HCT116 (cell line): ENCODE data around the gene LHX3.

Experiments used
- CEBPB ChIP-seq: IDR thresholded peaks from 2 replicates; pipeline ENCODE4 v1.6.1; 2012; ENCODE audit warnings: low read depth
- EZH2 ChIP-seq: fragments of 200-600 bp; sonication (generic); IDR thresholded peaks from 2 replicates; pipeline ENCODE4 v1.6.1; 2017; ENCODE audit warnings: antibody characterized with exemption, mixed run types
- JUND ChIP-seq: IDR thresholded peaks from 2 replicates; pipeline ENCODE4 v1.6.1; 2012
- POLR2A ChIP-seq: IDR thresholded peaks from 2 replicates; pipeline ENCODE4 v1.7.0; 2011; ENCODE audit warnings: borderline replicate concordance; ENCODE audit not compliant: insufficient read depth, insufficient read length; ENCODE audit errors: extremely low read depth
- POLR2AphosphoS5 ChIP-seq: IDR thresholded peaks from 2 replicates; pipeline ENCODE4 v1.6.1; 2011; ENCODE audit warnings: mild to moderate bottlenecking, low read depth, low read length, moderate library complexity
- RAD21 ChIP-seq: IDR thresholded peaks from 2 replicates; pipeline ENCODE4 v1.6.1; 2012; ENCODE audit warnings: low read depth, mild to moderate bottlenecking
- SIN3A ChIP-seq: IDR thresholded peaks from 2 replicates; pipeline ENCODE4 v1.6.1; 2012; ENCODE audit warnings: low read depth
- SRF ChIP-seq: IDR thresholded peaks from 2 replicates; pipeline ENCODE4 v1.6.1; 2012; ENCODE audit warnings: low read depth
- ZFX ChIP-seq: fragments of 450-650 bp; IDR thresholded peaks from 2 replicates; pipeline ENCODE4 v1.6.1; 2017
- ZNF274 ChIP-seq: fragments of 200-500 bp; sonication (Bioruptor generic); IDR thresholded peaks from 2 replicates; pipeline ENCODE4 v1.6.1; 2014; ENCODE audit warnings: mild to moderate bottlenecking, low read depth, low read length, inconsistent platforms
- TF ChIP-seq, protein P1 (sequence below), 3 experiments: fragments of 200-600 bp in 1 of 3; sonication (generic) in 1 of 3; IDR thresholded peaks in 2 of 3; conservative IDR thresholded peaks in 1 of 3; 2 replicates each; pipeline ENCODE4 v1.5.1; 2012 to 2017; ENCODE audit warnings: low read depth in 2 of 3, low read length in 2 of 3, antibody characterized with exemption in 1 of 3, borderline replicate concordance in 1 of 3, control low read depth in 1 of 3, mild to moderate bottlenecking in 1 of 3, mixed read lengths in 1 of 3, mixed run types in 1 of 3, moderate library complexity in 1 of 3; ENCODE audit not compliant: insufficient read depth in 1 of 3
- TF ChIP-seq, protein P2 (sequence below): IDR thresholded peaks from 2 replicates; pipeline ENCODE4 v1.6.1; 2012
- TF ChIP-seq, protein P3 (sequence below): IDR thresholded peaks from 2 replicates; pipeline ENCODE4 v1.6.1; 2012; ENCODE audit warnings: low read depth
- TF ChIP-seq, protein P4 (sequence below): IDR thresholded peaks from 2 replicates; pipeline ENCODE4 v1.6.1; 2012

DNA sequence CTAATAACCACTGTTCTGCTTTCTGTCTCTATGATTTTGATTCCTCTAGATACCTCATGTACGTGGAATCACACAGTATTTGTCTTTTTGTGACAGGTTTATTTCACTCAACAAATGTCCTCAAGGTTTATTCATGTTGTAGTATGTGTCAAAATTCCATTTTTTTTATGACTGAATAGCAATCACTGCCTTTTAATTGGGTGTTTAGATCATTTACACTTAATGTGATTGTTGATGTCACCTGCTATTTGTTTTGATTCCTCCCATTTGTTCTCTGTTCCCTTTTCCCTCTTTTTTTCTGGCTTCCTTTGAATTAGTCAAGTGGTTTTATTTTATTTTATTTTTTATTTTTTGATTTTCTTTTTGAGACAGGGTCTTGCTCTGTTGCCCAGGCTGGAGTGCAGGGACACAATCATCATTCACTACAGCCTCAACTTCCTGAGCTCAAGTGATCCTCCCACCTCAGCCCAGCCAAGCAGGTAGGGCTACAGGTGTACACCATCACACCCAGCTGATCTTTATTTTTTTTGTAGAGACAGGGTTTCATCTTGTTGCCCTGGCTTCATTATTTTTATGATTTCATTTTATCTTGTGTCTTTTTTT is 41.6 kb downstream of the LHX3 start:
- TF ChIP-seq ZFX (no peak), POLR2AphosphoS5 (no peak), POLR2A (no peak), JUND (no peak), RAD21 (no peak), EZH2 (no peak), ZNF274 (no peak), CEBPB (no peak), SIN3A (no peak), SRF (no peak)
- TF ChIP-seq, protein P1, sequence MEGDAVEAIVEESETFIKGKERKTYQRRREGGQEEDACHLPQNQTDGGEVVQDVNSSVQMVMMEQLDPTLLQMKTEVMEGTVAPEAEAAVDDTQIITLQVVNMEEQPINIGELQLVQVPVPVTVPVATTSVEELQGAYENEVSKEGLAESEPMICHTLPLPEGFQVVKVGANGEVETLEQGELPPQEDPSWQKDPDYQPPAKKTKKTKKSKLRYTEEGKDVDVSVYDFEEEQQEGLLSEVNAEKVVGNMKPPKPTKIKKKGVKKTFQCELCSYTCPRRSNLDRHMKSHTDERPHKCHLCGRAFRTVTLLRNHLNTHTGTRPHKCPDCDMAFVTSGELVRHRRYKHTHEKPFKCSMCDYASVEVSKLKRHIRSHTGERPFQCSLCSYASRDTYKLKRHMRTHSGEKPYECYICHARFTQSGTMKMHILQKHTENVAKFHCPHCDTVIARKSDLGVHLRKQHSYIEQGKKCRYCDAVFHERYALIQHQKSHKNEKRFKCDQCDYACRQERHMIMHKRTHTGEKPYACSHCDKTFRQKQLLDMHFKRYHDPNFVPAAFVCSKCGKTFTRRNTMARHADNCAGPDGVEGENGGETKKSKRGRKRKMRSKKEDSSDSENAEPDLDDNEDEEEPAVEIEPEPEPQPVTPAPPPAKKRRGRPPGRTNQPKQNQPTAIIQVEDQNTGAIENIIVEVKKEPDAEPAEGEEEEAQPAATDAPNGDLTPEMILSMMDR (IDR thresholded peaks at IDR 0.05 in 2 of 3, conservative IDR thresholded peaks at IDR 0.05 in 1 of 3; ENCODE audit: borderline replicate concordance in 1 of 3, insufficient read depth in 1 of 3, low read depth in 2 of 3, low read length in 2 of 3) = no peak
- TF ChIP-seq, protein P2, sequence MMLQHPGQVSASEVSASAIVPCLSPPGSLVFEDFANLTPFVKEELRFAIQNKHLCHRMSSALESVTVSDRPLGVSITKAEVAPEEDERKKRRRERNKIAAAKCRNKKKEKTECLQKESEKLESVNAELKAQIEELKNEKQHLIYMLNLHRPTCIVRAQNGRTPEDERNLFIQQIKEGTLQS = no peak
- TF ChIP-seq, protein P3, sequence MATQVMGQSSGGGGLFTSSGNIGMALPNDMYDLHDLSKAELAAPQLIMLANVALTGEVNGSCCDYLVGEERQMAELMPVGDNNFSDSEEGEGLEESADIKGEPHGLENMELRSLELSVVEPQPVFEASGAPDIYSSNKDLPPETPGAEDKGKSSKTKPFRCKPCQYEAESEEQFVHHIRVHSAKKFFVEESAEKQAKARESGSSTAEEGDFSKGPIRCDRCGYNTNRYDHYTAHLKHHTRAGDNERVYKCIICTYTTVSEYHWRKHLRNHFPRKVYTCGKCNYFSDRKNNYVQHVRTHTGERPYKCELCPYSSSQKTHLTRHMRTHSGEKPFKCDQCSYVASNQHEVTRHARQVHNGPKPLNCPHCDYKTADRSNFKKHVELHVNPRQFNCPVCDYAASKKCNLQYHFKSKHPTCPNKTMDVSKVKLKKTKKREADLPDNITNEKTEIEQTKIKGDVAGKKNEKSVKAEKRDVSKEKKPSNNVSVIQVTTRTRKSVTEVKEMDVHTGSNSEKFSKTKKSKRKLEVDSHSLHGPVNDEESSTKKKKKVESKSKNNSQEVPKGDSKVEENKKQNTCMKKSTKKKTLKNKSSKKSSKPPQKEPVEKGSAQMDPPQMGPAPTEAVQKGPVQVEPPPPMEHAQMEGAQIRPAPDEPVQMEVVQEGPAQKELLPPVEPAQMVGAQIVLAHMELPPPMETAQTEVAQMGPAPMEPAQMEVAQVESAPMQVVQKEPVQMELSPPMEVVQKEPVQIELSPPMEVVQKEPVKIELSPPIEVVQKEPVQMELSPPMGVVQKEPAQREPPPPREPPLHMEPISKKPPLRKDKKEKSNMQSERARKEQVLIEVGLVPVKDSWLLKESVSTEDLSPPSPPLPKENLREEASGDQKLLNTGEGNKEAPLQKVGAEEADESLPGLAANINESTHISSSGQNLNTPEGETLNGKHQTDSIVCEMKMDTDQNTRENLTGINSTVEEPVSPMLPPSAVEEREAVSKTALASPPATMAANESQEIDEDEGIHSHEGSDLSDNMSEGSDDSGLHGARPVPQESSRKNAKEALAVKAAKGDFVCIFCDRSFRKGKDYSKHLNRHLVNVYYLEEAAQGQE = no peak
- TF ChIP-seq, protein P4, sequence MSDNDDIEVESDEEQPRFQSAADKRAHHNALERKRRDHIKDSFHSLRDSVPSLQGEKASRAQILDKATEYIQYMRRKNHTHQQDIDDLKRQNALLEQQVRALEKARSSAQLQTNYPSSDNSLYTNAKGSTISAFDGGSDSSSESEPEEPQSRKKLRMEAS = no peak
